ENCODE data around the gene ATP1B4.

GRCh38 chrX:120315776-120316175 lies 46.1 kb upstream of the ATP1B4 start:
- TF ChIP-seq GATA2 (IDR thresholded peaks at IDR 0.05; ENCODE audit: low read depth, low read length) = no peak
- TF ChIP-seq GATA3 (IDR thresholded peaks at IDR 0.05; ENCODE audit: low read depth, low read length) = no peak
